Activated naive CD8-positive, alpha-beta T cell (primary cell): ENCODE data around the gene CTNND2.

Experiments used
- H3K27ac Mint-ChIP-seq: one replicate; pipeline ENCODE4 v1.8.0; 2021; ENCODE audit warnings: mixed read lengths
- H3K27me3 Mint-ChIP-seq: one replicate; pipeline ENCODE4 v1.8.0; 2021; ENCODE audit warnings: mixed read lengths
- H3K36me3 Mint-ChIP-seq: one replicate; pipeline ENCODE4 v1.8.0; 2021; ENCODE audit warnings: mixed read lengths
- H3K4me1 Mint-ChIP-seq: one replicate; pipeline ENCODE4 v1.8.0; 2021; ENCODE audit warnings: low read depth, mixed read lengths
- H3K4me3 Mint-ChIP-seq: one replicate; pipeline ENCODE4 v1.8.0; 2021; ENCODE audit warnings: mild to moderate bottlenecking, mixed read lengths
- H3K9me3 Mint-ChIP-seq: one replicate; pipeline ENCODE4 v1.8.0; 2021; ENCODE audit warnings: low read depth, mixed read lengths

CTNND2 gene

DNA sequence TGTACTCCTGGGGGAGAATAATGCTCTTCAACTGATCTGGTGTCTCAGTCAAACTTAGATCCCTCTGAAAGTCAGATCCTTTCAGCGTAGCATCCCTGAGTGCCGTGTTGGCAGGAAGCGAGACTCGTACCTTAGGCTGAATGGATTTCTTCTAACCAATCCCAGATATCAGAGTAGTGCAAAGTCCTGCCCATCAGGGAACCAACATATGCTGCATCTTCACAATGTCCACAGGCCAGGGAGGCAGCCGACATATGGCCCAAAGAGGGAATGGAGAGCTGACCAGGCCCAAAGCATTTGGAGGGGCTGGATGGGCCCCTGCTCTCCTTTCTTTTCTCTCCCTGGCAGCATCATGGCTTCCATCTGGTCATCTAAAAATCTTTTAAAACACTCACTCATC is 646.2 kb downstream of the CTNND2 start:
- H3K4me3 Mint-ChIP-seq: no peak overlapping the region
- H3K9me3 Mint-ChIP-seq: no peaks in the 10 kb centered on the region
- no peaks in the 10 kb centered on the region for H3K27me3 Mint-ChIP-seq
- H3K4me1 Mint-ChIP-seq: no peaks in the 10 kb centered on the region
- no peaks in the 10 kb centered on the region for H3K36me3 Mint-ChIP-seq
- H3K27ac Mint-ChIP-seq: no peak overlapping the region

DNA sequence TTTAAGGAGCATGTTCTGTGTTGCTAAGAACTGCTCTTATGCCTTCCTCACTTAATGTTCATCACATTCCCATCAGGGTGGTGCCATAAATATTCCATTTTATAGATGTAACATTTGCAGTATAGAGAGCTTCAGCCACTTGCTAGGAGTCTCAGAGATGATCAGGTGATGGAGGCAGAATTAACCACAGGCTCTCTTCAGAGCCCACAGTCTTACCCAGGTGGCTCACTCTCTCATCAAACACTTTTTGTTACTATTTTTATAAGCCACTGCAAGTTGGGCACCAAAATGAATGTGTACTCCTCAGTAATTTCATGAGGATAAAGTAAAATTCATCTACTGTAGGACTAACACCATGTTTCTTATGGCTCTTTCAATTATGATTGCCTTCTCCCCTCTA is 651.7 kb downstream of the CTNND2 start:
- no peaks in the 10 kb centered on the region for H3K36me3 Mint-ChIP-seq
- H3K27me3 Mint-ChIP-seq: no peaks in the 10 kb centered on the region
- no peak overlapping the region for H3K27ac Mint-ChIP-seq
- H3K9me3 Mint-ChIP-seq: no peaks in the 10 kb centered on the region
- no peak overlapping the region for H3K4me3 Mint-ChIP-seq
- no peaks in the 10 kb centered on the region for H3K4me1 Mint-ChIP-seq

- Mint-ChIP-seq H3K9me3 (no peaks in the 10 kb centered on the region), H3K27me3 (no peaks in the 10 kb centered on the region), H3K27ac (no peak overlapping the region), H3K4me1 (no peaks in the 10 kb centered on the region), H3K36me3 (no peaks in the 10 kb centered on the region), H3K4me3 (no peak overlapping the region)
Observed at GRCh38 chr5:11252075-11252474, 652.2 kb downstream of the CTNND2 start.

DNA sequence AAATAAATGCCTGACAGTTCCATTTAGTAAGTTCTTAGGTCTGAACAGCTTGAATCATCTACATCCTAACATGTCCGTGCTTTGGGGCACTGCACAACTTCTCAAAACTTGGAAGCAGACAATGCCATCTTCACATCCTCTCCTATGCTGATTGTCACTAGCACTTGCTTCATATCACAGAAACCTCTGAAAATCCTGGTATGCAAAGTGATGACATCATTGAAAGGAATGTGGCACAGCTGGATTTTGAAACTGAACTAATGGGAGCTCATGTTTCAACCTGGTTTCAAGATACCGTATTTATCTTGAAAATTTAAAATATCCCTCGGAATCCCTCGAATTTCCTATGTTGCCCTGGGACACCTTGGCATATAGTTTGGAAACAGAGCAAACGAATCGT is 653.0 kb downstream of the CTNND2 start:
- Mint-ChIP-seq H3K9me3 (no peaks in the 10 kb centered on the region), H3K27me3 (no peaks in the 10 kb centered on the region), H3K4me1 (no peaks in the 10 kb centered on the region), H3K4me3 (no peak overlapping the region), H3K36me3 (no peaks in the 10 kb centered on the region), H3K27ac (no peak overlapping the region)

DNA sequence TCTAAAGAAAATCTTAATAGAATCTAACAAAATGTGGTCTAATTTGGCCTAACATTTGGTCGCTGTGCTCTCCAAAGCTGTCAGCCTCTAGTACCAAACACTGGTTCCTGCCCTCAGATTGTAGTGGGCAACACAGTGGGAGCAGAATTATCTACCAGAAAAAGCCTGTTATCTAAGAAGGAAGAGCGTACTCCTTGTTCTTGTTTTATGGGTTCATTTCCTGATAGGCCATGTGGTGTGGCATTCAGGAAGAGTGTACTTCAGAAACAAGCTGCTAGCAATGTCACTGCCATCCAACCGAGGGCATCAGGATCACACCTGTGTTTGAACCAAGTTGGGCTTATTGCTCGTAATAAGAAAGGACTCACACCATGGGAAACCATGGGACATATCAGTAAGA is 655.3 kb downstream of the CTNND2 start:
- H3K27ac Mint-ChIP-seq: no peak overlapping the region
- H3K4me3 Mint-ChIP-seq: no peak overlapping the region
- H3K9me3 Mint-ChIP-seq: no peaks in the 10 kb centered on the region
- no peaks in the 10 kb centered on the region for H3K4me1 Mint-ChIP-seq
- no peaks in the 10 kb centered on the region for H3K27me3 Mint-ChIP-seq
- no peaks in the 10 kb centered on the region for H3K36me3 Mint-ChIP-seq

DNA sequence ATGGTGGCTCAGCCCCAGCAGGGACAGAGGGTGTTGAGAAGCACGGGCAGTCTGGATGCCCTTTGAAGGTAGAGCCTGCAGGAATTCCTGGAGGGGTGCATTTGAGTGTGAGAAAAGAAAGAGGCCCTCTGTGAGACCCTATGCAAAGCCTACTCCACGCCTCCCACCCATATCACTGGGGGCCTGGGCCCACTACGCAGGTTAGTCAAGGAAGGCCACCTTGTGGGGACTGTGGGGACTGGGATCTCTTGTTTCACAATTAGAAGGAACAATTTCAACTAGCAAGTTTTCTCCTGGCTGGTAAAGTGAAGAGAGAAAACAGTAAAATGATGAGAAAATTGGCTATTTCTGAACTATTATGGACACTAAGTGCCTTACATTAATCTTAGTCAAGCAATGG is 657.0 kb downstream of the CTNND2 start:
- no peaks in the 10 kb centered on the region for H3K27me3 Mint-ChIP-seq
- no peak overlapping the region for H3K4me3 Mint-ChIP-seq
- no peaks in the 10 kb centered on the region for H3K9me3 Mint-ChIP-seq
- H3K4me1 Mint-ChIP-seq: no peaks in the 10 kb centered on the region
- H3K27ac Mint-ChIP-seq: no peak overlapping the region
- H3K36me3 Mint-ChIP-seq: no peaks in the 10 kb centered on the region

GRCh38 chr5:11240293-11241190 is 663.7 kb downstream of the CTNND2 start:
- Mint-ChIP-seq H3K36me3 (no peaks in the 10 kb centered on the region), H3K27ac (no peak overlapping the region), H3K9me3 (no peaks in the 10 kb centered on the region), H3K27me3 (no peaks in the 10 kb centered on the region), H3K4me1 (peaks cover 2% of the 10 kb centered on the region), H3K4me3 (no peak overlapping the region)

- H3K9me3 Mint-ChIP-seq: no peaks in the 10 kb centered on the region
- no peak overlapping the region for H3K27ac Mint-ChIP-seq
- H3K36me3 Mint-ChIP-seq: no peaks in the 10 kb centered on the region
- H3K4me1 Mint-ChIP-seq: peaks cover 13% of the 10 kb centered on the region
- H3K4me3 Mint-ChIP-seq: no peak overlapping the region
- H3K27me3 Mint-ChIP-seq: no peaks in the 10 kb centered on the region
Observed at GRCh38 chr5:11239261-11240015, 664.8 kb downstream of the CTNND2 start.

DNA sequence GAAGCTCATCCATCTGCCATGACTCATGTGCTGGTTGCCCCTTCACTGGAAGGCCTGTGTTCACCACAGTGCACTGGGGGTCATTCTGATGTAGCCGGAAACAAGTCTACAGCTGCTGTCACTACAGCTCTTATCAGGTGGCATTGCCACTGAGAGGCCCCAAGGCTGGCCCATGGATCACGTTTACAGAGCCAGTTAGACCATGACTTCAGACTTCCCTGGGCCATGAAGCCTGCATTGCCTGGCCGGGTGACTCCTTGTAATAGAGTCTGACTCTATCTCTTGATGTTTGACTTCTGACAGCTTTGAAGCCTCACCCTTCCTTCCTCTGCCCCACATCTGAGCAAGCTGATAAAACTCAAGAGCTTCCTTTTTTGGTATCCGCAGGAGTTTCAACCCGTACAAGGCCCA is 669.7 kb downstream of the CTNND2 start:
- peaks cover 2% of the 10 kb centered on the region for H3K36me3 Mint-ChIP-seq
- H3K9me3 Mint-ChIP-seq: peaks cover 7% of the 10 kb centered on the region
- H3K27me3 Mint-ChIP-seq: no peaks in the 10 kb centered on the region
- H3K27ac Mint-ChIP-seq: peak overlapping the region; percentile 81
- peak overlapping the region; percentile 40 for H3K4me3 Mint-ChIP-seq
- peaks cover 27% of the 10 kb centered on the region for H3K4me1 Mint-ChIP-seq

- H3K36me3 Mint-ChIP-seq: peaks cover 2% of the 10 kb centered on the region
- H3K9me3 Mint-ChIP-seq: peaks cover 7% of the 10 kb centered on the region
- no peak overlapping the region for H3K27ac Mint-ChIP-seq
- peaks cover 27% of the 10 kb centered on the region for H3K4me1 Mint-ChIP-seq
- H3K27me3 Mint-ChIP-seq: peaks cover 1% of the 10 kb centered on the region
- no peak overlapping the region for H3K4me3 Mint-ChIP-seq
Observed at GRCh38 chr5:11230890-11231289, 673.4 kb downstream of the CTNND2 start.

DNA sequence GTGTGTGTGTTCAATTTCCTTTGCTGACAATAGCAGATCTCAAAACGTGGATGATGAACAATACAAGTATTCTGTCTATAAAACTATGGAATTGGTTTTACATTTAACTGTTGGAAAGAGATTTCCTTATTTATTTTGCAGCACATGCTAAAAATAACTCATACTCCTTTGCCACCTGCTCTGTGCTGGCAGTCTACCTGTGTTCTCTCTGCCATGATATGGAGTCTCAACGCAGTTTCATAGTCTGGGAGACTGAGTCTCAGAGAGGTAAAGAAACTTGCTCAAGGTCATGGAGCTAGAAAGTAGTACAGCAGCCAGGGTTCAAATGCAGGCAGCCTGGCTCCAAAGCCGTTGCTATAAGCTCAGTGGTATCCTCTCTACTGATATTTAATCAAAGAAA is 677.2 kb downstream of the CTNND2 start:
- Mint-ChIP-seq H3K27ac (no peak overlapping the region), H3K36me3 (peaks cover 2% of the 10 kb centered on the region), H3K9me3 (peaks cover 7% of the 10 kb centered on the region)

DNA sequence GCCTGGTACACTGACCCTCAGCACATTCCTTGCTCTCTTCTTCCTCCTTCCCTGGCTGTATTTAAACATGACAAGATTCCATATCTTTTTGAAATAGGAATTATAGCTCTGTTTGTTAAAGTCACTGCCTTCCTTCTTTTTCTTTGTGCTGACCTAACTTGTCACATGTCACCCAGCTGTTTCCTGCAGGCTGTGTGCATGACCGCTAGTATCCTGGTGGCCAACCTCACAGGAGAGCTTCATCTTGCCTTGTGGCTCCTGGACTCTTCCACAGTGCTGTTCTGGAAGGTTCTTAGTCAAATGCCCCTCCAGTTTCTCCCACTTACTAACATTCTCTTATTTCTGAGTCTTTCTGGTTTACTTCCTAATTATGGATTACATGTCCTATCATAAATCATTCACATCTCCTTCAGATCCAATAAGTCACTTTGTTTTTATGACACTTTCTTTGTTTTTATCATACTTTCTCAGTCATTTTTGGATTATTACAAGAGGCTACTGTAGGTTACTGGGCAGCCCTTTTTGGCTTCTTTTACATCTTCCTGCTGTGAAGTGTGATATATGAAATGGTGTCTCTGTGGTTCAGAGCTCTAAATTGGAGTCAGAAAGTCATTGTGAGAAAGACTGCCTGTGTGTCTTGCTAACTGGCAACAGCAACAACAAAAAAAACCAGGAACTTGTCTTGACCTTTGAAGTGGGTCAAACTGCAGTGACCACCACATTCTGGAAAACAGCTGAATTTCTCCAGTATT is 679.6 kb downstream of the CTNND2 start:
- Mint-ChIP-seq H3K36me3 (no peaks in the 10 kb centered on the region), H3K4me1 (no peaks in the 10 kb centered on the region), H3K27ac (no peak overlapping the region), H3K9me3 (no peaks in the 10 kb centered on the region), H3K4me3 (no peak overlapping the region), H3K27me3 (peaks cover 1% of the 10 kb centered on the region)

More for the DNA sequence above, 677.2 kb downstream of the CTNND2 start:
- Mint-ChIP-seq H3K4me3 (no peak overlapping the region), H3K4me1 (no peaks in the 10 kb centered on the region), H3K27me3 (peaks cover 1% of the 10 kb centered on the region)

DNA sequence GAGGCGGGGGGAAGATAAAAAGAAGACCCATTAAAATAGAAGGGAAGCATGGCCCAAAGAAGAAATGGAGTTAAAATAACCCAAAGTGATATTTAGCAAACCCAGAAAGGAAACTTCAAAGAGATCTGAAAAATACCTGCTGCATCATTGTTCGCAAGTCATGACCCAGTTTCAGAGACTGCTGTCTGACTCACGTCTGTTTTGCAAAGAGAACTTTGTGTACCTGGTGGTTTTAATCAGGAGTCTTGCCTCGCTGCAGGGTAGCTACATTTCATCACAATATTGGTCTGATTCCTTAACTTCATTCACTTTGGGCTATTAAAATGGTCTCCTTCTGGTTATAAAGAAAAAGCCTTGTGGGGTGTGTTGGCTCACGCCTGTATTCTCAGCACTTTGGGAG is 682.1 kb downstream of the CTNND2 start:
- H3K27me3 Mint-ChIP-seq: peaks cover 1% of the 10 kb centered on the region
- no peaks in the 10 kb centered on the region for H3K9me3 Mint-ChIP-seq
- H3K4me3 Mint-ChIP-seq: no peak overlapping the region
- H3K27ac Mint-ChIP-seq: no peak overlapping the region
- no peaks in the 10 kb centered on the region for H3K4me1 Mint-ChIP-seq
- H3K36me3 Mint-ChIP-seq: no peaks in the 10 kb centered on the region

DNA sequence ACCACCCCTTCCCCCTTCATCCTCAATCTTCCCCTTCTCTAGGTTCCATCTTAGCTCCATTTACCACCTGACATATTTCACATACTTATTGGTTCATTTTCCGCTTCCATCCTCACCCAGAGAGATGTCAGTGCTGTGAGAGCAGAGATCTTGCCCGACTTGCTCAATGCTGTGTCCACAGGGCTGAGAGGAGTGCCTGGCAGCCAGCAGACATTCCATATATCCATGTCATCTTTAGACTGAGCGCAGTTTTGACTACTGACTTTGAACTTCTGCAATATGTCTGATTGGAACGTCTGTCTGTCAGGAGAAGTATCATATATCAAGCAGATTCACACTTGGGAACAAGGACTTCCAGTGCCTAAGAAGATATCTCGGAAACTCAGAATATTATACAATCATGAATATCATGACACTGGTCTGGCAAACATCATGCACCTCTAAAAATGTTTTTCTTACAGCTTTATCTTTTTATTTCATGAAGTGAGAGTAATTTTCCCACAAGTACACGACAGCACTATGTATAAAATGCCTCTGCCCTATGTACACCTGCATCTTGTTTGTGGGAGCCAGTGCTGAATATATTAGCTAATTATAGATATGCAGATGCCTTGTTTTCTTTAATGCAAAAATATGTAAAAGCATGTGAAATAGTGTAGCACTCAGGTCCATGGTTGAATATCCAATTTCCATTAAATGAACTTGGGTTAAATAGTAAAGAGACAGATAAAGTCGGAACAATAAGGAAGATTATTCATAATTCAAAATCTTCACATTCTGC is 689.2 kb downstream of the CTNND2 start:
- H3K9me3 Mint-ChIP-seq: no peaks in the 10 kb centered on the region
- no peak overlapping the region for H3K27ac Mint-ChIP-seq
- no peaks in the 10 kb centered on the region for H3K4me1 Mint-ChIP-seq
- H3K4me3 Mint-ChIP-seq: no peak overlapping the region
- H3K36me3 Mint-ChIP-seq: no peaks in the 10 kb centered on the region
- H3K27me3 Mint-ChIP-seq: no peaks in the 10 kb centered on the region
